GM12878 (cell line): Measurements from ENCODE around the gene ASPHD1. TPM values are rescaled to one million over a fixed set of nuclear protein-coding genes. Genes with fewer than 3 reads are reported as not detected.
A peak's percentile ranks its signal among the peaks of the same experiment; 100 is the strongest.

Source experiments
- CHD1 ChIP-seq: IDR thresholded peaks from 2 replicates; pipeline ENCODE4 v1.6.1; 2012; ENCODE audit warnings: low read depth, low read length, improper control_type of control experiment
- HDGF ChIP-seq: fragments of 450-650 bp; IDR thresholded peaks from 2 replicates; pipeline ENCODE4 v1.6.1; 2016; ENCODE audit warnings: antibody characterized with exemption
- JUNB ChIP-seq: IDR thresholded peaks from 2 replicates; pipeline ENCODE4 v1.6.1; 2016; ENCODE audit warnings: antibody characterized with exemption, mild to moderate bottlenecking
- MEF2A ChIP-seq: IDR thresholded peaks from 2 replicates; pipeline ENCODE4 v1.6.1; 2011; ENCODE audit warnings: low read depth, mild to moderate bottlenecking, low read length, moderate library complexity; ENCODE audit not compliant: insufficient read depth
- MYB ChIP-seq: fragments of 150-350 bp; IDR thresholded peaks from 2 replicates; pipeline ENCODE4 v1.6.1; 2014; ENCODE audit warnings: mild to moderate bottlenecking, low read depth, low read length, borderline replicate concordance
- RUNX3 ChIP-seq: IDR thresholded peaks from 2 replicates; pipeline ENCODE4 v1.6.1; 2012; ENCODE audit warnings: low read length, inconsistent platforms
- SIX5 ChIP-seq: IDR thresholded peaks from 2 replicates; pipeline ENCODE4 v1.6.1; 2011; ENCODE audit warnings: mild to moderate bottlenecking, low read depth, low read length, moderate library complexity; ENCODE audit not compliant: severe bottlenecking
- SUPT20H ChIP-seq: IDR thresholded peaks from 2 replicates; pipeline ENCODE4 v1.6.1; 2011; ENCODE audit warnings: low read depth, mild to moderate bottlenecking, low read length, moderate library complexity, borderline replicate concordance; ENCODE audit not compliant: control insufficient read depth
- TAF1 ChIP-seq: IDR thresholded peaks from 2 replicates; pipeline ENCODE4 v1.6.1; 2011; ENCODE audit warnings: mild to moderate bottlenecking, low read depth, low read length, borderline replicate concordance
- ZNF207 ChIP-seq: fragments of 450-650 bp; IDR thresholded peaks from 2 replicates; pipeline ENCODE4 v1.6.1; 2014; ENCODE audit warnings: antibody characterized with exemption, mild to moderate bottlenecking, borderline replicate concordance
- polyA plus RNA-seq, 11 experiments: library from polyadenylated mRNA; depleted of rRNA in 4 of 11; unstranded in 6 of 11; stranded (reverse) in 5 of 11; fragments of >200 nt; fragmentation: Nextera tagmentation in 4 of 11; fragmentation: Illumina TruSeq in 1 of 11; extraction: Ambion mirVana in 4 of 11; extraction: Trizol in 1 of 11; gene quantifications; 1 replicate in 1 of 11; 2 replicates in 10 of 11; pipeline versions ENCODE4 v1.2.1 to v1.2.3, GENCODE V29; 2011 to 2016; ENCODE audit warnings: inconsistent platforms in 2 of 11, missing spikeins in 2 of 11, low read depth in 1 of 11
- total RNA-seq, 4 experiments: library from RNA; depleted of rRNA in 3 of 4; stranded (reverse); fragments of >200 nt in 3 of 4; fragmentation: Illumina TruSeq in 1 of 4; extraction: Trizol in 1 of 4; gene quantifications; 2 replicates each; pipeline versions ENCODE4 v1.2.1 to v1.2.3, GENCODE V29; 2013 to 2021
- TF ChIP-seq, protein P1 (sequence below): fragments of 450-650 bp; IDR thresholded peaks from 2 replicates; pipeline ENCODE4 v1.6.1; 2017; ENCODE audit warnings: mild to moderate bottlenecking, moderate library complexity
- TF ChIP-seq, protein P2 (sequence below): IDR thresholded peaks from 2 replicates; pipeline ENCODE4 v1.6.1; 2012; ENCODE audit warnings: low read depth, low read length, improper control_type of control experiment
- TF ChIP-seq, protein P3 (sequence below): fragments of 450-650 bp; IDR thresholded peaks from 2 replicates; pipeline ENCODE4 v1.6.1; 2017; ENCODE audit warnings: antibody characterized with exemption, mild to moderate bottlenecking, moderate library complexity
- TF ChIP-seq, protein P4 (sequence below), 3 experiments: IDR thresholded peaks in 2 of 3; conservative IDR thresholded peaks in 1 of 3; 2 replicates each; pipeline ENCODE4 v1.5.1; 2011; ENCODE audit warnings: low read depth in 3 of 3, low read length in 3 of 3, mild to moderate bottlenecking in 3 of 3, control low read depth in 2 of 3, moderate library complexity in 2 of 3, inconsistent platforms in 1 of 3, mixed read lengths in 1 of 3; ENCODE audit not compliant: control insufficient read depth in 2 of 3, insufficient read depth in 1 of 3; ENCODE audit errors: extremely low read depth in 1 of 3
- TF ChIP-seq, protein P5 (sequence below): fragments of 450-650 bp; IDR thresholded peaks from 2 replicates; pipeline ENCODE4 v1.6.1; 2018; ENCODE audit warnings: mild to moderate bottlenecking, low read depth, moderate library complexity; ENCODE audit not compliant: partially characterized antibody

The ASPHD1 gene
- total and polyA plus RNA-seq, 10 of the 15 experiments (the other 5 are each of a cell fraction or from before 2014, with no cell fraction given): not detected

DNA sequence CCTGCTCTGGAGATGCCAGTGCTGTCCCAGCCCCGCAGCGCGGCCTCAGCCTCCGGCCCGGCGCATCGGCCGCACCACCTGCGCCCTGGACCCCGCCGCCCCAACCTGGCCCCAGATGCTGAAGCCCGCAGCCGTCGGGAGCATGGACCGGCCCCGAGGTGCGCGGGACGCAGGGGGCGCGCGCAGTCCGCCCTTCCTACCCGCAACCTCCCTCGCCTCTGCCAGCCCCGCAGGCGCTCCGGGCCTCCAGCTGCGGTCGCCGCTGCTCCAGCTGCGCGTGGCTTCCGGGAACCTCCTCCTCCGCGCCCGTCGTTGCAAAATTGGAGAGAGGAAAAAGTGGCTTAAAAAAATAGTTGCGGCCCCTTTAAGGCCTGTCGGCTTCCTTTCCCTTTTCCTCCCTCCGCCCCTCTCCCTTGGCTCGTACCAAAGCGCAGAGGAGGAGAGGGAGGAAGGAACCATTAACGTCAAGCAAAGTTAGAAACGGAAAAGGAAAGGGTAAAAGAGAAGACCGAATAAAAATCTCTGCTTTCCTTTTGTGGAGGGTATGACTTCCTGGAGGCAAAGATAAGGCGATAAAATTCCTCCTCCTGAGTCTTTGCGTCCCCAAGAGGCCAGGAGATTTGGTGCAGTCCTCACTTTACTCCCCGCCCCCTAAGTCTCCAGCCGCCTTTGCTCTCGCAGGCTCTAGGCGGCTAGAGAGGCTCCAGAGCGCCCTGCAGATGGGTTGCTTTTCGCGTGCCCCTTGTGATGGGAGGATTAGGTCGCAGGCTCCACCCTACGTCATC lies 37.2 kb upstream of the ASPHD1 start, which contains the start of gene CDIPT (continued):
- TF ChIP-seq, protein P1, sequence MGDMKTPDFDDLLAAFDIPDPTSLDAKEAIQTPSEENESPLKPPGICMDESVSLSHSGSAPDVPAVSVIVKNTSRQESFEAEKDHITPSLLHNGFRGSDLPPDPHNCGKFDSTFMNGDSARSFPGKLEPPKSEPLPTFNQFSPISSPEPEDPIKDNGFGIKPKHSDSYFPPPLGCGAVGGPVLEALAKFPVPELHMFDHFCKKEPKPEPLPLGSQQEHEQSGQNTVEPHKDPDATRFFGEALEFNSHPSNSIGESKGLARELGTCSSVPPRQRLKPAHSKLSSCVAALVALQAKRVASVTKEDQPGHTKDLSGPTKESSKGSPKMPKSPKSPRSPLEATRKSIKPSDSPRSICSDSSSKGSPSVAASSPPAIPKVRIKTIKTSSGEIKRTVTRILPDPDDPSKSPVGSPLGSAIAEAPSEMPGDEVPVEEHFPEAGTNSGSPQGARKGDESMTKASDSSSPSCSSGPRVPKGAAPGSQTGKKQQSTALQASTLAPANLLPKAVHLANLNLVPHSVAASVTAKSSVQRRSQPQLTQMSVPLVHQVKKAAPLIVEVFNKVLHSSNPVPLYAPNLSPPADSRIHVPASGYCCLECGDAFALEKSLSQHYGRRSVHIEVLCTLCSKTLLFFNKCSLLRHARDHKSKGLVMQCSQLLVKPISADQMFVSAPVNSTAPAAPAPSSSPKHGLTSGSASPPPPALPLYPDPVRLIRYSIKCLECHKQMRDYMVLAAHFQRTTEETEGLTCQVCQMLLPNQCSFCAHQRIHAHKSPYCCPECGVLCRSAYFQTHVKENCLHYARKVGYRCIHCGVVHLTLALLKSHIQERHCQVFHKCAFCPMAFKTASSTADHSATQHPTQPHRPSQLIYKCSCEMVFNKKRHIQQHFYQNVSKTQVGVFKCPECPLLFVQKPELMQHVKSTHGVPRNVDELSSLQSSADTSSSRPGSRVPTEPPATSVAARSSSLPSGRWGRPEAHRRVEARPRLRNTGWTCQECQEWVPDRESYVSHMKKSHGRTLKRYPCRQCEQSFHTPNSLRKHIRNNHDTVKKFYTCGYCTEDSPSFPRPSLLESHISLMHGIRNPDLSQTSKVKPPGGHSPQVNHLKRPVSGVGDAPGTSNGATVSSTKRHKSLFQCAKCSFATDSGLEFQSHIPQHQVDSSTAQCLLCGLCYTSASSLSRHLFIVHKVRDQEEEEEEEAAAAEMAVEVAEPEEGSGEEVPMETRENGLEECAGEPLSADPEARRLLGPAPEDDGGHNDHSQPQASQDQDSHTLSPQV: no peak
- TF ChIP-seq MYB (no peak), JUNB (no peak; the same call in 1 of the 2 replicates), SIX5 (peak; percentile 62), MEF2A (no peak), HDGF (peak; percentile 49; the same call in 1 of the 2 replicates), RUNX3 (peak; percentile 45), CHD1 (peak; percentile 99), SUPT20H (no peak), TAF1 (0 out of 2 replicates have a peak, but pooled peaks have one; percentile 28), ZNF207 (peak; percentile 97)
- TF ChIP-seq, protein P2, sequence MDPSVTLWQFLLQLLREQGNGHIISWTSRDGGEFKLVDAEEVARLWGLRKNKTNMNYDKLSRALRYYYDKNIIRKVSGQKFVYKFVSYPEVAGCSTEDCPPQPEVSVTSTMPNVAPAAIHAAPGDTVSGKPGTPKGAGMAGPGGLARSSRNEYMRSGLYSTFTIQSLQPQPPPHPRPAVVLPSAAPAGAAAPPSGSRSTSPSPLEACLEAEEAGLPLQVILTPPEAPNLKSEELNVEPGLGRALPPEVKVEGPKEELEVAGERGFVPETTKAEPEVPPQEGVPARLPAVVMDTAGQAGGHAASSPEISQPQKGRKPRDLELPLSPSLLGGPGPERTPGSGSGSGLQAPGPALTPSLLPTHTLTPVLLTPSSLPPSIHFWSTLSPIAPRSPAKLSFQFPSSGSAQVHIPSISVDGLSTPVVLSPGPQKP: 0 out of 2 replicates have a peak, but pooled peaks have one; percentile 64
- TF ChIP-seq, protein P3, sequence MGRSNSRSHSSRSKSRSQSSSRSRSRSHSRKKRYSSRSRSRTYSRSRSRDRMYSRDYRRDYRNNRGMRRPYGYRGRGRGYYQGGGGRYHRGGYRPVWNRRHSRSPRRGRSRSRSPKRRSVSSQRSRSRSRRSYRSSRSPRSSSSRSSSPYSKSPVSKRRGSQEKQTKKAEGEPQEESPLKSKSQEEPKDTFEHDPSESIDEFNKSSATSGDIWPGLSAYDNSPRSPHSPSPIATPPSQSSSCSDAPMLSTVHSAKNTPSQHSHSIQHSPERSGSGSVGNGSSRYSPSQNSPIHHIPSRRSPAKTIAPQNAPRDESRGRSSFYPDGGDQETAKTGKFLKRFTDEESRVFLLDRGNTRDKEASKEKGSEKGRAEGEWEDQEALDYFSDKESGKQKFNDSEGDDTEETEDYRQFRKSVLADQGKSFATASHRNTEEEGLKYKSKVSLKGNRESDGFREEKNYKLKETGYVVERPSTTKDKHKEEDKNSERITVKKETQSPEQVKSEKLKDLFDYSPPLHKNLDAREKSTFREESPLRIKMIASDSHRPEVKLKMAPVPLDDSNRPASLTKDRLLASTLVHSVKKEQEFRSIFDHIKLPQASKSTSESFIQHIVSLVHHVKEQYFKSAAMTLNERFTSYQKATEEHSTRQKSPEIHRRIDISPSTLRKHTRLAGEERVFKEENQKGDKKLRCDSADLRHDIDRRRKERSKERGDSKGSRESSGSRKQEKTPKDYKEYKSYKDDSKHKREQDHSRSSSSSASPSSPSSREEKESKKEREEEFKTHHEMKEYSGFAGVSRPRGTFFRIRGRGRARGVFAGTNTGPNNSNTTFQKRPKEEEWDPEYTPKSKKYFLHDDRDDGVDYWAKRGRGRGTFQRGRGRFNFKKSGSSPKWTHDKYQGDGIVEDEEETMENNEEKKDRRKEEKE: peak; percentile 99
- TF ChIP-seq, protein P4, sequence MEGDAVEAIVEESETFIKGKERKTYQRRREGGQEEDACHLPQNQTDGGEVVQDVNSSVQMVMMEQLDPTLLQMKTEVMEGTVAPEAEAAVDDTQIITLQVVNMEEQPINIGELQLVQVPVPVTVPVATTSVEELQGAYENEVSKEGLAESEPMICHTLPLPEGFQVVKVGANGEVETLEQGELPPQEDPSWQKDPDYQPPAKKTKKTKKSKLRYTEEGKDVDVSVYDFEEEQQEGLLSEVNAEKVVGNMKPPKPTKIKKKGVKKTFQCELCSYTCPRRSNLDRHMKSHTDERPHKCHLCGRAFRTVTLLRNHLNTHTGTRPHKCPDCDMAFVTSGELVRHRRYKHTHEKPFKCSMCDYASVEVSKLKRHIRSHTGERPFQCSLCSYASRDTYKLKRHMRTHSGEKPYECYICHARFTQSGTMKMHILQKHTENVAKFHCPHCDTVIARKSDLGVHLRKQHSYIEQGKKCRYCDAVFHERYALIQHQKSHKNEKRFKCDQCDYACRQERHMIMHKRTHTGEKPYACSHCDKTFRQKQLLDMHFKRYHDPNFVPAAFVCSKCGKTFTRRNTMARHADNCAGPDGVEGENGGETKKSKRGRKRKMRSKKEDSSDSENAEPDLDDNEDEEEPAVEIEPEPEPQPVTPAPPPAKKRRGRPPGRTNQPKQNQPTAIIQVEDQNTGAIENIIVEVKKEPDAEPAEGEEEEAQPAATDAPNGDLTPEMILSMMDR (IDR thresholded peaks at IDR 0.05 in 2 of 3, conservative IDR thresholded peaks at IDR 0.05 in 1 of 3; ENCODE audit: control insufficient read depth in 2 of 3, extremely low read depth in 1 of 3, insufficient read depth in 1 of 3, low read depth in 3 of 3, low read length in 3 of 3): peak; percentile 83 to 96 (median 84)
- TF ChIP-seq, protein P5, sequence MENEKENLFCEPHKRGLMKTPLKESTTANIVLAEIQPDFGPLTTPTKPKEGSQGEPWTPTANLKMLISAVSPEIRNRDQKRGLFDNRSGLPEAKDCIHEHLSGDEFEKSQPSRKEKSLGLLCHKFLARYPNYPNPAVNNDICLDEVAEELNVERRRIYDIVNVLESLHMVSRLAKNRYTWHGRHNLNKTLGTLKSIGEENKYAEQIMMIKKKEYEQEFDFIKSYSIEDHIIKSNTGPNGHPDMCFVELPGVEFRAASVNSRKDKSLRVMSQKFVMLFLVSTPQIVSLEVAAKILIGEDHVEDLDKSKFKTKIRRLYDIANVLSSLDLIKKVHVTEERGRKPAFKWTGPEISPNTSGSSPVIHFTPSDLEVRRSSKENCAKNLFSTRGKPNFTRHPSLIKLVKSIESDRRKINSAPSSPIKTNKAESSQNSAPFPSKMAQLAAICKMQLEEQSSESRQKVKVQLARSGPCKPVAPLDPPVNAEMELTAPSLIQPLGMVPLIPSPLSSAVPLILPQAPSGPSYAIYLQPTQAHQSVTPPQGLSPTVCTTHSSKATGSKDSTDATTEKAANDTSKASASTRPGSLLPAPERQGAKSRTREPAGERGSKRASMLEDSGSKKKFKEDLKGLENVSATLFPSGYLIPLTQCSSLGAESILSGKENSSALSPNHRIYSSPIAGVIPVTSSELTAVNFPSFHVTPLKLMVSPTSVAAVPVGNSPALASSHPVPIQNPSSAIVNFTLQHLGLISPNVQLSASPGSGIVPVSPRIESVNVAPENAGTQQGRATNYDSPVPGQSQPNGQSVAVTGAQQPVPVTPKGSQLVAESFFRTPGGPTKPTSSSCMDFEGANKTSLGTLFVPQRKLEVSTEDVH: peak; percentile 81
